K562 (cell line): ENCODE measurements around the gene IQCN. TPM values are rescaled to one million over a fixed set of nuclear protein-coding genes. Genes with fewer than 3 reads are reported as not detected.
A peak's percentile ranks its signal among the peaks of the same experiment; 100 is the strongest.

Experiments
- CBX5 ChIP-seq: IDR thresholded peaks from 2 replicates; pipeline ENCODE4 v1.6.1; 2014; ENCODE audit warnings: low read depth, borderline replicate concordance
- COPS2 ChIP-seq: fragments of 450-650 bp; conservative IDR thresholded peaks from 2 replicates; pipeline ENCODE4 v1.6.1; 2016; ENCODE audit warnings: mild to moderate bottlenecking, moderate library complexity
- DACH1 ChIP-seq: fragments of 450-650 bp; IDR thresholded peaks from 2 replicates; pipeline ENCODE4 v1.6.1; 2018; ENCODE audit not compliant: partially characterized antibody
- FOXK1 ChIP-seq: sonication (generic); formaldehyde crosslinking; IDR thresholded peaks from 2 replicates; pipeline ENCODE4 v1.8.0; 2022; ENCODE audit warnings: missing genetic modification reagents, mild to moderate bottlenecking, borderline replicate concordance
- GATAD2A ChIP-seq: fragments of 450-650 bp; IDR thresholded peaks from 2 replicates; pipeline ENCODE4 v1.6.1; 2017
- GATAD2B ChIP-seq: fragments of 450-650 bp; IDR thresholded peaks from 2 replicates; pipeline ENCODE4 v1.6.1; 2017; ENCODE audit warnings: mild to moderate bottlenecking, borderline replicate concordance
- KDM4B ChIP-seq, 2 experiments: fragments of 450-650 bp in 1 of 2; sonication (generic) in 1 of 2; IDR thresholded peaks; 2 replicates each; pipeline ENCODE4 v1.6.1; 2016 to 2017; ENCODE audit warnings: borderline replicate concordance in 2 of 2, antibody characterized with exemption in 1 of 2, low read depth in 1 of 2, mild to moderate bottlenecking in 1 of 2
- NBN ChIP-seq: fragments of 450-650 bp; IDR thresholded peaks from 2 replicates; pipeline ENCODE4 v1.6.1; 2016; ENCODE audit warnings: low read depth, mild to moderate bottlenecking
- NR0B1 ChIP-seq: fragments of 450-650 bp; IDR thresholded peaks from one replicate; pipeline ENCODE4 v1.6.1; 2018; ENCODE audit warnings: mild to moderate bottlenecking, moderate library complexity; ENCODE audit not compliant: partially characterized antibody
- PRPF4 ChIP-seq: fragments of 200-400 bp; formaldehyde crosslinking; IDR thresholded peaks from one replicate; pipeline ENCODE4 v1.6.1; 2017; ENCODE audit warnings: low read length, low read depth, mild to moderate bottlenecking; ENCODE audit not compliant: insufficient read depth, poor library complexity, severe bottlenecking
- RBM34 ChIP-seq: fragments of 200-400 bp; formaldehyde crosslinking; IDR thresholded peaks from 2 replicates; pipeline ENCODE4 v1.6.1; 2018; ENCODE audit warnings: low read length, borderline replicate concordance; ENCODE audit not compliant: insufficient read depth
- SMARCE1 ChIP-seq: fragments of 450-650 bp; IDR thresholded peaks from 2 replicates; pipeline ENCODE4 v1.7.1; 2016; ENCODE audit warnings: mild to moderate bottlenecking
- TEAD1 ChIP-seq, 2 experiments: fragments of 450-650 bp in 1 of 2; sonication (generic) in 1 of 2; formaldehyde crosslinking; IDR thresholded peaks; 2 replicates each; pipeline versions ENCODE4 v1.4.0 to v1.8.0; 2020 to 2022; ENCODE audit warnings: mild to moderate bottlenecking in 2 of 2, missing genetic modification reagents in 1 of 2
- VEZF1 ChIP-seq: fragments of 200-800 bp; sonication (Bioruptor generic); IDR thresholded peaks from 2 replicates; pipeline ENCODE4 v1.6.1; 2017; ENCODE audit warnings: missing genetic modification characterization, missing compliant biosample characterization
- ZC3H4 ChIP-seq: sonication (generic); formaldehyde crosslinking; IDR thresholded peaks from 2 replicates; pipeline ENCODE4 v1.9.0; 2021; ENCODE audit warnings: missing genetic modification reagents, borderline replicate concordance
- ZNF184 ChIP-seq: sonication (generic); formaldehyde crosslinking; IDR thresholded peaks from 2 replicates; pipeline ENCODE4 v1.5.0; 2020; ENCODE audit warnings: missing genetic modification reagents
- ZNF274 ChIP-seq: IDR thresholded peaks from 2 replicates; pipeline ENCODE4 v1.6.1; 2011; ENCODE audit warnings: low read depth, mild to moderate bottlenecking, low read length, moderate library complexity, borderline replicate concordance
- ZNF766 ChIP-seq: fragments of 200-800 bp; sonication (Bioruptor generic); conservative IDR thresholded peaks from 2 replicates; pipeline ENCODE4 v1.6.1; 2016; ENCODE audit warnings: missing genetic modification characterization, missing compliant biosample characterization
- ZNF780A ChIP-seq: fragments of 250-450 bp; sonication (Bioruptor Pico); IDR thresholded peaks from 2 replicates; pipeline ENCODE4 v1.5.0; 2021; ENCODE audit warnings: mild to moderate bottlenecking
- polyA plus RNA-seq, 8 experiments: library from polyadenylated mRNA; depleted of rRNA in 4 of 8; stranded (reverse) in 5 of 8; unstranded in 3 of 8; fragments of >200 nt; fragmentation: Nextera tagmentation in 2 of 8; fragmentation: Illumina TruSeq in 1 of 8; extraction: Ambion mirVana in 2 of 8; extraction: Trizol in 1 of 8; gene quantifications; 2 replicates each; pipeline versions ENCODE4 v1.2.1 to v1.2.3, GENCODE V29; 2011 to 2014; ENCODE audit warnings: inconsistent platforms in 1 of 8, missing spikeins in 1 of 8
- total RNA-seq, 7 experiments: library from RNA; depleted of rRNA in 6 of 7; stranded (reverse); fragments of >200 nt in 6 of 7; fragmentation: Illumina TruSeq in 2 of 7; extraction: Trizol in 2 of 7; gene quantifications; 2 replicates each; pipeline versions ENCODE4 v1.2.1 to v1.2.3, GENCODE V29; 2011 to 2021; ENCODE audit warnings: low replicate concordance in 1 of 7
- TF ChIP-seq, protein P1 (sequence below): sonication (generic); formaldehyde crosslinking; IDR thresholded peaks from 2 replicates; pipeline ENCODE4 v1.8.0; 2022; ENCODE audit warnings: mild to moderate bottlenecking, missing genetic modification reagents, borderline replicate concordance
- TF ChIP-seq, protein P2 (sequence below): fragments of 250-450 bp; sonication (Bioruptor Pico); IDR thresholded peaks from 2 replicates; pipeline ENCODE4 v1.4.0; 2020; ENCODE audit warnings: mild to moderate bottlenecking

Gene IQCN
- total and polyA plus RNA-seq, 9 of the 15 experiments (the other 6 are each of a cell fraction or from before 2014, with no cell fraction given): 0.01 to 0.07 (median 0.04) TPM; not detected in 3

DNA sequence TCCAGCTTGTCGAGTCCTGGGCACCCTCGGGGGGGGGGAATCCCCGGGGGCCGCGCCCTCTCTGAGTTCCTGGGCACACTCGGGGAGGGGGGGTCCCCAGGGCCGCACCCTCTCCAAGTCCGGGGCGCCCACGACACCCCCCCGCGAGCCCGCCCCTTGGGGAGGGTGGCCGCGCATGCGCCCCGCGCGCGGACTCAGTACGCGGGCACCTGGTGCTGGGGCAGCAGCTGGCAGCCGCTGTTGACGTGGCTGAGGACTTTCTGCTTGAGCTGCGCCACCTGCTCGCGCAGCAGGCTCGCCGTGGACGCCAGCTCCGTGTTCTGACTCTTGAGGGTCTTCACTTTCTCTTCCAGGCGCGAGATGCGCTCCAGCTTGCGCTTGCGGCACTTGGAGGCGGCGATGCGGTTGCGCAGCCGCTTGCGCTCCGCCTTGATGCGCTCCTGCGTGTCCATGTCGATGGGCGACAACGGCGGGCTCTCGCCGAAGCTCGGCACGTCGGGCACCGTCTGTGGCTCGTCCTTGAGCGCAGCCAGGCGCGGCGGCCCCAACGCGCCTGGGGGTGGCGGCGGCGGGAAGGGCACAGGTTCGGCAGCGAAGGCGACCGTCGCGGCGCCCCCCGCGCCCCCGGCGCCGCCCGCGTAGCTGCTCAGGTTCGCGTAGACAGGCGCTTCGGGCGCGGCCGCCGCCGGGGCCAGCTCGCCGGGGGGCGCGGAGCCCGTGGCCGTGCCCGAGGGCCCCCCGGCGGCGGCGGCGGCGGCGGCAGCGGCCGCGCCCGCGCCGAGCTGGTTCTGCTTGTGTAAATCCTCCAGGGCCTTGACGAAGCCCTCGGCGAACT is 6.2 kb upstream of the IQCN start (continued):
- no peak for TF ChIP-seq ZNF780A
- no peak for TF ChIP-seq RBM34
- no peak for TF ChIP-seq NR0B1
- TF ChIP-seq ZNF766 (CRISPR knock-in tag): no peak
- TF ChIP-seq NBN: no peak
- TF ChIP-seq KDM4B (IDR thresholded peaks at IDR 0.05; ENCODE audit: borderline replicate concordance in 2 of 2, low read depth in 1 of 2): peak in 1 of 2 experiments; percentile 93; a peak in 2 of 4 replicates
- no peak for TF ChIP-seq CBX5
- no peak for TF ChIP-seq GATAD2A
- TF ChIP-seq, protein P1, sequence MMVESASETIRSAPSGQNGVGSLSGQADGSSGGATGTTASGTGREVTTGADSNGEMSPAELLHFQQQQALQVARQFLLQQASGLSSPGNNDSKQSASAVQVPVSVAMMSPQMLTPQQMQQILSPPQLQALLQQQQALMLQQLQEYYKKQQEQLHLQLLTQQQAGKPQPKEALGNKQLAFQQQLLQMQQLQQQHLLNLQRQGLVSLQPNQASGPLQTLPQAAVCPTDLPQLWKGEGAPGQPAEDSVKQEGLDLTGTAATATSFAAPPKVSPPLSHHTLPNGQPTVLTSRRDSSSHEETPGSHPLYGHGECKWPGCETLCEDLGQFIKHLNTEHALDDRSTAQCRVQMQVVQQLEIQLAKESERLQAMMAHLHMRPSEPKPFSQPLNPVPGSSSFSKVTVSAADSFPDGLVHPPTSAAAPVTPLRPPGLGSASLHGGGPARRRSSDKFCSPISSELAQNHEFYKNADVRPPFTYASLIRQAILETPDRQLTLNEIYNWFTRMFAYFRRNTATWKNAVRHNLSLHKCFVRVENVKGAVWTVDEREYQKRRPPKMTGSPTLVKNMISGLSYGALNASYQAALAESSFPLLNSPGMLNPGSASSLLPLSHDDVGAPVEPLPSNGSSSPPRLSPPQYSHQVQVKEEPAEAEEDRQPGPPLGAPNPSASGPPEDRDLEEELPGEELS (CRISPR knock-in tag): no peak; the same call in 1 of the 2 replicates
- peak; percentile 88 for TF ChIP-seq VEZF1 (CRISPR knock-in tag)
- TF ChIP-seq ZNF184 (CRISPR knock-in tag): no peak
- no peak for TF ChIP-seq COPS2
- TF ChIP-seq DACH1: no peak
- peak; percentile 93 for TF ChIP-seq PRPF4
- TF ChIP-seq FOXK1: no peak
- TF ChIP-seq, protein P2, sequence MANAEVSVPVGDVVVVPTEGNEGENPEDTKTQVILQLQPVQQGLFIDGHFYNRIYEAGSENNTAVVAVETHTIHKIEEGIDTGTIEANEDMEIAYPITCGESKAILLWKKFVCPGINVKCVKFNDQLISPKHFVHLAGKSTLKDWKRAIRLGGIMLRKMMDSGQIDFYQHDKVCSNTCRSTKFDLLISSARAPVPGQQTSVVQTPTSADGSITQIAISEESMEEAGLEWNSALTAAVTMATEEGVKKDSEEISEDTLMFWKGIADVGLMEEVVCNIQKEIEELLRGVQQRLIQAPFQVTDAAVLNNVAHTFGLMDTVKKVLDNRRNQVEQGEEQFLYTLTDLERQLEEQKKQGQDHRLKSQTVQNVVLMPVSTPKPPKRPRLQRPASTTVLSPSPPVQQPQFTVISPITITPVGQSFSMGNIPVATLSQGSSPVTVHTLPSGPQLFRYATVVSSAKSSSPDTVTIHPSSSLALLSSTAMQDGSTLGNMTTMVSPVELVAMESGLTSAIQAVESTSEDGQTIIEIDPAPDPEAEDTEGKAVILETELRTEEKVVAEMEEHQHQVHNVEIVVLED: no peak
- TF ChIP-seq ZNF274: no peak
- TF ChIP-seq ZC3H4: peak; percentile 98; the same call in 1 of the 2 replicates
- TF ChIP-seq GATAD2B: no peak
- TF ChIP-seq TEAD1 (CRISPR knock-in tag; IDR thresholded peaks at IDR 0.05): peak in 1 of 2 experiments; percentile 51; a peak in 1 of 4 replicates
- no peak for TF ChIP-seq SMARCE1
